GM12864 (cell line): Measurements from ENCODE around the gene HHATL.

ENCODE experiments used
- DNase-seq: peaks from one replicate; pipeline ENCODE4 v3.0.0-alpha.2; 2011; ENCODE audit warnings: low read depth
- H3K4me3 ChIP-seq: 2 replicates; pipeline ENCODE4 v1.5.1; 2011; ENCODE audit warnings: mild to moderate bottlenecking, low read depth, low read length, control low read depth
- CTCF ChIP-seq: IDR thresholded peaks from 2 replicates; pipeline ENCODE4 v1.5.1; 2011; ENCODE audit warnings: low read depth, mild to moderate bottlenecking, moderate library complexity, low read length, control low read depth, inconsistent platforms; ENCODE audit errors: missing control alignments

Gene HHATL

GRCh38 chr3:42746455-42747450 is 44.2 kb upstream of the HHATL start:
- no peak for DNase-seq
- TF ChIP-seq CTCF = no peak
- no peak overlapping the region for H3K4me3 ChIP-seq

- H3K4me3 ChIP-seq = no peak overlapping the region
- no peak for TF ChIP-seq CTCF
- no peak for DNase-seq
These were observed 43.3 kb upstream of the HHATL start for GRCh38 chr3:42745776-42746454.

- no peak for DNase-seq
- TF ChIP-seq CTCF = no peak
- no peak overlapping the region for H3K4me3 ChIP-seq
These were observed 42.7 kb upstream of the HHATL start for GRCh38 chr3:42745291-42745745.

GRCh38 chr3:42743204-42743995 is 40.8 kb upstream of the HHATL start:
- H3K4me3 ChIP-seq = no peak overlapping the region
- no peak for TF ChIP-seq CTCF
- DNase-seq = no peak

- DNase-seq = no peak
- H3K4me3 ChIP-seq = no peak overlapping the region
- TF ChIP-seq CTCF = no peak
These were observed 40.1 kb upstream of the HHATL start for GRCh38 chr3:42742688-42743087.

GRCh38 chr3:42742259-42742658 is 39.7 kb upstream of the HHATL start:
- DNase-seq = no peak
- no peak for TF ChIP-seq CTCF
- H3K4me3 ChIP-seq = no peak overlapping the region
